HK-2 (cell line): Measurements from ENCODE around the gene CXCL3.

ENCODE experiments used
- DNase-seq: peaks from one replicate; pipeline ENCODE4 v3.0.0-alpha.2; 2018; ENCODE audit not compliant: unreplicated experiment

Gene CXCL3

GRCh38 chr4:74055498-74055897 is 17.0 kb upstream of the CXCL3 start:
- no peak for DNase-seq

- no peak for DNase-seq
Observed at GRCh38 chr4:74055096-74055495, 16.6 kb upstream of the CXCL3 start.

- DNase-seq = no peak
Observed at GRCh38 chr4:74054483-74055047, 16.1 kb upstream of the CXCL3 start.

GRCh38 chr4:74047152-74047551 is 8.7 kb upstream of the CXCL3 start:
- DNase-seq = no peak

GRCh38 chr4:74045772-74046171 is 7.3 kb upstream of the CXCL3 start:
- DNase-seq = no peak

- DNase-seq = no peak
Observed at GRCh38 chr4:74045247-74045646, 6.8 kb upstream of the CXCL3 start.

GRCh38 chr4:74044677-74045076 is 6.2 kb upstream of the CXCL3 start:
- no peak for DNase-seq

GRCh38 chr4:74042681-74043080 is 4.2 kb upstream of the CXCL3 start:
- DNase-seq = no peak

- DNase-seq = no peak
Observed at GRCh38 chr4:74041418-74041817, 2.9 kb upstream of the CXCL3 start.

- no peak for DNase-seq
Observed at GRCh38 chr4:74039315-74039763, 850 bp upstream of the CXCL3 start.

- DNase-seq = no peak
Observed at GRCh38 chr4:74038086-74038424, 434 bp downstream of the CXCL3 start.

GRCh38 chr4:74037076-74037955 is 1.2 kb downstream of the CXCL3 start:
- no peak for DNase-seq

- no peak for DNase-seq
Observed at GRCh38 chr4:74033739-74034138, 4.8 kb downstream of the CXCL3 start.

GRCh38 chr4:74032064-74032463 is 6.4 kb downstream of the CXCL3 start:
- no peak for DNase-seq

- DNase-seq = no peak
Observed at GRCh38 chr4:74031576-74031975, 6.9 kb downstream of the CXCL3 start.

GRCh38 chr4:74030285-74030684 is 8.2 kb downstream of the CXCL3 start:
- no peak for DNase-seq

GRCh38 chr4:74028504-74028903 is 10.0 kb downstream of the CXCL3 start:
- no peak for DNase-seq

- DNase-seq = no peak
Observed at GRCh38 chr4:74023709-74024108, 14.8 kb downstream of the CXCL3 start.

- DNase-seq = no peak
Observed at GRCh38 chr4:74021601-74022000, 16.9 kb downstream of the CXCL3 start.

GRCh38 chr4:74018771-74019170 is 19.7 kb downstream of the CXCL3 start:
- no peak for DNase-seq

GRCh38 chr4:74018116-74018515 is 20.4 kb downstream of the CXCL3 start:
- no peak for DNase-seq

GRCh38 chr4:74016068-74016467 is 22.4 kb downstream of the CXCL3 start:
- DNase-seq = no peak

GRCh38 chr4:74015126-74015780 is 23.2 kb downstream of the CXCL3 start:
- no peak for DNase-seq
